Measurements from ENCODE around the gene MORN5. TPM values are rescaled to one million over a fixed set of nuclear protein-coding genes. Genes with fewer than 3 reads are reported as not detected.

MORN5 gene
- total and polyA plus RNA-seq, 10 of the 15 experiments (the other 5 are each of a cell fraction or from before 2014, with no cell fraction given), result not detected

DNA sequence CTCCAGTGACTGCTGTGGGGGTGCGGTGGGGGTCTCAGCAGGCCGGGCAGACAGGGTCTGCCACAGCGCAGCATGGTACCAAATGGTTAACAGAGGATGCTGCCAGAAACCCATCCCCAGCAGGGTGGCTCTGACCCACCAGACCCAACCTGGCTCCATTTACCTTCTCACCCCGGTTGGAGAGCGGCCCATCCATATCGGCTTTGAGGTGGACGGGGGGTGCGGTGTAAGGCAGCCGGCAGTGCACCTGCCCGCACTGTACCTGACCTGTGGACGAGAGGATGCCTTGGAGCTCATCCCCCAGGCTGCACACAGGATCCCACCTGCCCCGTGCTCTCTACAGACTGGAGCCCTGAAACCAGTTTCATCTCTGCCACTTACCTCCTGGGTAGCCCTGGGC, 49.7 kb downstream of the MORN5 start:
- BruUV-seq (replicated peaks), result no TSS peak
- POLR2A ChIA-PET, result no interaction called here
- Histone ChIP-seq H3K27me3 (replicated peaks in 1 of 2; ENCODE audit: control insufficient read depth in 2 of 2, insufficient read depth in 2 of 2, low read length in 1 of 2) (peaks cover 1 to 2% of the 10 kb centered on the region in 2 experiments; a peak in 2 of 4 replicates), H2AFZ (ENCODE audit: control insufficient read depth, low read depth, low read length) (no peak overlapping the region), H3K27ac (ENCODE audit: control insufficient read depth, insufficient read depth) (no peak overlapping the region), H3K36me3 (ENCODE audit: control insufficient read depth in 2 of 2, insufficient read depth in 2 of 2, low read length in 1 of 2) (no peaks in the 10 kb centered on the region), H3K9ac (ENCODE audit: control insufficient read depth, insufficient read depth, low read length) (no peak overlapping the region), H4K20me1 (ENCODE audit: control insufficient read depth, insufficient read depth) (no peaks in the 10 kb centered on the region), H3K4me1 (ENCODE audit: control insufficient read depth, insufficient read depth, low read length) (no peaks in the 10 kb centered on the region), H3K79me2 (ENCODE audit: control insufficient read depth, insufficient read depth, low read length) (no peaks in the 10 kb centered on the region), H3K4me2 (ENCODE audit: control insufficient read depth, insufficient read depth) (no peak overlapping the region), H3K4me3 (no peak overlapping the region), H3K9me3 (replicated peaks; ENCODE audit: control insufficient read depth, insufficient read depth, low read length) (no peaks in the 10 kb centered on the region)
- RAD21 ChIA-PET (ENCODE audit: unreplicated experiment), result no interaction called here
- intact Hi-C loops (cut with micrococcal nuclease; ENCODE audit: unreplicated experiment) (no loop called here), in situ Hi-C loops (cut with MboI) (no loop called here)
- 52% methylated on average over 12 of the region's 12 CpGs for WGBS (ENCODE audit: insufficient coverage, insufficient replicate concordance, low lambda C conversion rate, missing lambda C conversion rate)
- TF ChIP-seq SMARCA5 (IDR thresholded peaks at IDR 0.05), result no peak
- TF ChIP-seq MYC (IDR thresholded peaks at IDR 0.05; ENCODE audit: insufficient read depth, insufficient read length, insufficient replicate concordance, low read length, severe bottlenecking), result no peak
- TF ChIP-seq DPF2 (IDR thresholded peaks at IDR 0.05), result no peak
- TF ChIP-seq RFX5 (IDR thresholded peaks at IDR 0.05; ENCODE audit: low read depth, low read length), result no peak
- no peak for TF ChIP-seq CBX3 (IDR thresholded peaks at IDR 0.05; ENCODE audit: borderline replicate concordance, low read depth)
- TF ChIP-seq, protein P1, sequence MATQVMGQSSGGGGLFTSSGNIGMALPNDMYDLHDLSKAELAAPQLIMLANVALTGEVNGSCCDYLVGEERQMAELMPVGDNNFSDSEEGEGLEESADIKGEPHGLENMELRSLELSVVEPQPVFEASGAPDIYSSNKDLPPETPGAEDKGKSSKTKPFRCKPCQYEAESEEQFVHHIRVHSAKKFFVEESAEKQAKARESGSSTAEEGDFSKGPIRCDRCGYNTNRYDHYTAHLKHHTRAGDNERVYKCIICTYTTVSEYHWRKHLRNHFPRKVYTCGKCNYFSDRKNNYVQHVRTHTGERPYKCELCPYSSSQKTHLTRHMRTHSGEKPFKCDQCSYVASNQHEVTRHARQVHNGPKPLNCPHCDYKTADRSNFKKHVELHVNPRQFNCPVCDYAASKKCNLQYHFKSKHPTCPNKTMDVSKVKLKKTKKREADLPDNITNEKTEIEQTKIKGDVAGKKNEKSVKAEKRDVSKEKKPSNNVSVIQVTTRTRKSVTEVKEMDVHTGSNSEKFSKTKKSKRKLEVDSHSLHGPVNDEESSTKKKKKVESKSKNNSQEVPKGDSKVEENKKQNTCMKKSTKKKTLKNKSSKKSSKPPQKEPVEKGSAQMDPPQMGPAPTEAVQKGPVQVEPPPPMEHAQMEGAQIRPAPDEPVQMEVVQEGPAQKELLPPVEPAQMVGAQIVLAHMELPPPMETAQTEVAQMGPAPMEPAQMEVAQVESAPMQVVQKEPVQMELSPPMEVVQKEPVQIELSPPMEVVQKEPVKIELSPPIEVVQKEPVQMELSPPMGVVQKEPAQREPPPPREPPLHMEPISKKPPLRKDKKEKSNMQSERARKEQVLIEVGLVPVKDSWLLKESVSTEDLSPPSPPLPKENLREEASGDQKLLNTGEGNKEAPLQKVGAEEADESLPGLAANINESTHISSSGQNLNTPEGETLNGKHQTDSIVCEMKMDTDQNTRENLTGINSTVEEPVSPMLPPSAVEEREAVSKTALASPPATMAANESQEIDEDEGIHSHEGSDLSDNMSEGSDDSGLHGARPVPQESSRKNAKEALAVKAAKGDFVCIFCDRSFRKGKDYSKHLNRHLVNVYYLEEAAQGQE (IDR thresholded peaks at IDR 0.05; ENCODE audit: low read depth, low read length), result no peak
- TF ChIP-seq PAX5 (IDR thresholded peaks at IDR 0.05; ENCODE audit: borderline replicate concordance, low read depth, low read length), result no peak
- TF ChIP-seq ZZZ3 (IDR thresholded peaks at IDR 0.05; ENCODE audit: control insufficient read depth, insufficient read length, low read depth), result no peak
- no peak for TF ChIP-seq CHD4 (IDR thresholded peaks at IDR 0.05)
- TF ChIP-seq NFXL1 (IDR thresholded peaks at IDR 0.05; ENCODE audit: borderline replicate concordance), result no peak
- TF ChIP-seq, protein P2, sequence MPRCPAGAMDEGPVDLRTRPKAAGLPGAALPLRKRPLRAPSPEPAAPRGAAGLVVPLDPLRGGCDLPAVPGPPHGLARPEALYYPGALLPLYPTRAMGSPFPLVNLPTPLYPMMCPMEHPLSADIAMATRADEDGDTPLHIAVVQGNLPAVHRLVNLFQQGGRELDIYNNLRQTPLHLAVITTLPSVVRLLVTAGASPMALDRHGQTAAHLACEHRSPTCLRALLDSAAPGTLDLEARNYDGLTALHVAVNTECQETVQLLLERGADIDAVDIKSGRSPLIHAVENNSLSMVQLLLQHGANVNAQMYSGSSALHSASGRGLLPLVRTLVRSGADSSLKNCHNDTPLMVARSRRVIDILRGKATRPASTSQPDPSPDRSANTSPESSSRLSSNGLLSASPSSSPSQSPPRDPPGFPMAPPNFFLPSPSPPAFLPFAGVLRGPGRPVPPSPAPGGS (IDR thresholded peaks at IDR 0.05; ENCODE audit: borderline replicate concordance, insufficient read depth, low read depth, low read length, poor library complexity, severe bottlenecking), result no peak
- no peak for TF ChIP-seq IRF3 (IDR thresholded peaks at IDR 0.05)
- no peak for TF ChIP-seq HDGF (IDR thresholded peaks at IDR 0.05)
- no peak for ATAC-seq
- FAIRE-seq, result no peak
- DNase-seq (ENCODE audit: low read depth, low spot score), result no peak
- SMC1A ChIA-PET (ENCODE audit: uncharacterized antibody, unreplicated experiment), result interaction anchor here (0.7 kb wide), 1 partner anchor 12 kb away, joined by 3 read pairs; no protein-coding TSS in a partner anchor
- CTCF ChIA-PET, result interaction anchor here (1.0 kb wide), 1 partner anchor 86 kb away, joined by 3 read pairs; no protein-coding TSS in a partner anchor

Measured in GM12878 (cell line).